ENCODE measurements around the gene CARM1.
A peak's percentile ranks its signal among the peaks of the same experiment; 100 is the strongest.

Gene CARM1

DNA sequence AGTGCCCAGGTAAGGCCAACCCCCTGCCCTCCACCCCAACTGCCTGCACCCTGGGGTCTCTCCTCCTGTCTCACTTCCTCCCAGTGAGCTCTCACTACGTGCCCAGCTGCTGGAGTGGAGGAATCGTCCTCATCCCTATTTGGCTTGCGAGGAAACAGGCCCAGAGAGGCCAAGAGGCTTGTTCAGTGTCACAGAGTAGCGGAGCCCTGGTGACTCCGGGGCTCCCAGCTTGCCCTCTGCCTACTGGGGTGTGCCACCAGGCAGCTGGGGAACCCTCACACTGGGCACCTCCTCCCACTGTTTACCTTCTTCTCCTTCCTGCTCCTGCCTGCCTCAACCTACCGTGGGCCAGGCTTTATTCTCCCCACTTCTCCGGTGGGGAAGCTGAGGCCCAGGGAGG, 41.0 kb upstream of the CARM1 start:
- TF ChIP-seq, protein P1, sequence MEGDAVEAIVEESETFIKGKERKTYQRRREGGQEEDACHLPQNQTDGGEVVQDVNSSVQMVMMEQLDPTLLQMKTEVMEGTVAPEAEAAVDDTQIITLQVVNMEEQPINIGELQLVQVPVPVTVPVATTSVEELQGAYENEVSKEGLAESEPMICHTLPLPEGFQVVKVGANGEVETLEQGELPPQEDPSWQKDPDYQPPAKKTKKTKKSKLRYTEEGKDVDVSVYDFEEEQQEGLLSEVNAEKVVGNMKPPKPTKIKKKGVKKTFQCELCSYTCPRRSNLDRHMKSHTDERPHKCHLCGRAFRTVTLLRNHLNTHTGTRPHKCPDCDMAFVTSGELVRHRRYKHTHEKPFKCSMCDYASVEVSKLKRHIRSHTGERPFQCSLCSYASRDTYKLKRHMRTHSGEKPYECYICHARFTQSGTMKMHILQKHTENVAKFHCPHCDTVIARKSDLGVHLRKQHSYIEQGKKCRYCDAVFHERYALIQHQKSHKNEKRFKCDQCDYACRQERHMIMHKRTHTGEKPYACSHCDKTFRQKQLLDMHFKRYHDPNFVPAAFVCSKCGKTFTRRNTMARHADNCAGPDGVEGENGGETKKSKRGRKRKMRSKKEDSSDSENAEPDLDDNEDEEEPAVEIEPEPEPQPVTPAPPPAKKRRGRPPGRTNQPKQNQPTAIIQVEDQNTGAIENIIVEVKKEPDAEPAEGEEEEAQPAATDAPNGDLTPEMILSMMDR (IDR thresholded peaks at IDR 0.05; ENCODE audit: control extremely low read depth, extremely low read depth, low read depth, missing control alignments), result no peak
- ChIA-PET CTCF (interaction anchor here (1.6 to 3.1 kb wide), 3 partner anchors 9 to 34 kb away, joined by 3 to 14 read pairs (median 7); no protein-coding TSS in a partner anchor), POLR2A (no interaction called here)
- DNase-seq (ENCODE audit: extremely low spot score), result no peak

DNA sequence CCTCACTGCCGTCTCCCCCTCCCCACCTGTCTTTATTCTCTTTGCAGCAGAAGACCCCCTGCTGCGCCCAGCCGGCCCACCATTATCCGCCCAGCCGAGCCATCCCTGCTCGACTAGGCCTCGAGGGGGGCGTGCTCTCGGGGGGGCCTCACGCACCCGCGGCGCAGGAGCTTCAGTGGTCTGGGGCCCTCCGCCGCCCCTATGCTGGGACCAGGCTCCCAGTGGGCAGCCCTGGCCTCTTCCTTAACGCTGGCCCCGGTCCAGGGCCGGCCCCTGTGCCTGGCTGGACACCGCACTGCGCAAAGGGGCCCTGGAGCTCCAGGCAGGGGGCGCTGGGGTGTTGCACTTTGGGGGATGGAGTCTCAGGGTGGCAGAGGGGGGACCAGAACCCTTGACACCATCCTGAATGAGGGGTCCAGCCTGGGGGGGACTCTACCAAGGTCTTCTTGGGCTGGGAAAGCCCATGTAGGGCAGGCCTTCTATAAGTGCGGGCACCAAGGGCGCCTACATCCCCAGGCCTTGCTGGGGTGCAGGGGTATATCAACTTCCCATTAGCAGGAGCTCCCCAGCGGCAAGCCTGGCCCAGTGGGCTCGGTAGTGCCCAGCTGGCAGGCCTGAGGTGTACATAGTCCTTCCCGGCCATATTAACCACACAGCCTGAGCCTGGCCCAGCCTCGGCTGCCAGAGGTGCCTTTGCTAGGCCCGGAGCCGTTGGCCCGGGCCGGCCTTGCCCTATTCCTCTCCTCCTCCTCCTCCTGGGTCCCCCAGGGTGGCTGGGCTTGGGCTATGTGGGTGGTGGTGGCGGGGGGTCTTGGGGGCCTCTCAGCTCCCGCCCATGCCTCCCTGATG, 40.2 kb upstream of the CARM1 start:
- POLR2A ChIA-PET, result no interaction called here
- CTCF ChIA-PET, result interaction anchor here (2.2 to 3.1 kb wide), 2 partner anchors 10 to 33 kb away, joined by 7 to 14 read pairs; no protein-coding TSS in a partner anchor
- no peak for DNase-seq (ENCODE audit: extremely low spot score)
- TF ChIP-seq, protein P1 (IDR thresholded peaks at IDR 0.05; ENCODE audit: control extremely low read depth, extremely low read depth, low read depth, missing control alignments), result no peak

DNA sequence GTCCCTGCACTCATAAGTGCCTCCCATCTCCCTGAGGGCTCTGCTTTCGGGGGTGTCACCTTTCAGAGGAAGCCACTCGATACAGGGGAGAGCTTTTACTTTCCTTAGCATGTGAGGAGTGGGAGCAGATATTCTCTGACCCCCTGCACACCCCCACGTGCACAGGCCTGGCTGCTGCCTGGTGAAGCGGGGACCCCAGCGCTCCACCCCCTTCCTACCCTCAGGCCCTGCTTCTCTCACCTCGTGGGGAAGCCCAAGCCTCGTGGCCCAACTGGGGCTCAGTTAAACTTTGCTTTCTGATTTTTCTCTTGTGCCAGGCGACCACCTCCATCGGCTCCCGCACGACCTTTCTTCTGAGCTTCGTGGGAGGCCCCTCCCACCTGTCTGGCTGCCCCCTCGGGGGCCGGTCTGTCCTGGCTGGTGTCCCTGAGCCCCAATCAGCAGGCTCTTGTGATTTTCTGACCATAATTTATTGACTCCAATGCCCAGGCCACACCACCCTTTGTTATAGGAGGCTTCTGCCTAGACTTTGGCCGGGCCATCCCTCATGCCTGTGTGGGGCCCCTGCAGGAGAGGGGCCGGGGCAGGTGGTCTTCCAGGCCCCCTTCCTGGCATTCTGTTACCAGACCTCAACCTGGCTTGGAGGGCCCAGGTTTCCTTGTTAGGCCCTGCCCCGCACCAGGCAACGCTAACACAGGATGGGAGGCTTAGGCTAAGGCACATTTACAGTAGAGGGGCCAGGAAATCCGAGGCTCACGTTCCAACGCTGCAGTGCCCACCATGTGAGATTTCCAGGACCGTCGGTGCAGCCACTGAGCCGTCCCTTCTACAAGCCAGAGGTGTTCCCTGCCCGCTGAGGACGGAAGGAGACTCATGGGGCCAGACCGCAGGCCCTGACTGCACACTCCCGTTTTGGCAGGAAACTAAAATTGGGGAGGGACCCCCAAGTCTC, 39.1 kb upstream of the CARM1 start:
- ChIA-PET CTCF (interaction anchor here (0.8 to 2.2 kb wide), 2 partner anchors 29 to 32 kb away, joined by 3 to 7 read pairs; no protein-coding TSS in a partner anchor), POLR2A (no interaction called here)
- TF ChIP-seq, protein P1 (IDR thresholded peaks at IDR 0.05; ENCODE audit: control extremely low read depth, extremely low read depth, low read depth, missing control alignments), result no peak

DNA sequence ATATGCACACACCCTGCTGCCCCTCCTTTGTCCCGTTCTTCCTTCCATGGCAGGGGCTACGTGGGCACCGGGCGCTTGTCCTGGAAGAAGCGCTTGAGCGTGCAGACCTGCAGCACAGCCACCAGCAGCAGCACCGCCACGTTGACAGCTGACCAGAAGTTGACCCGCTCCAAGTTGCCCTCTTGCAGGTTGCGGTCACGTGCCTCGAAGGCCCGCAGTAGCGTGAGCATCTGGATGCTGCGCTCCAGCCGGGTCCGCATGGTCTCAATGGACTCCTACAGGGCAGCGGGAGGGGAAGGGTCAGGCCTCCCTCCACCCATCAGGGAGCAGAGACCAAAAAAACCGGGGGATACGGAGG, 38.4 kb upstream of the CARM1 start:
- ChIA-PET CTCF (interaction anchor here (0.8 kb wide), 1 partner anchor 28 kb away, joined by 3 read pairs; no protein-coding TSS in a partner anchor), POLR2A (no interaction called here)
- TF ChIP-seq, protein P1 (IDR thresholded peaks at IDR 0.05; ENCODE audit: control extremely low read depth, extremely low read depth, low read depth, missing control alignments), result no peak
- no peak for DNase-seq (ENCODE audit: extremely low spot score)

More for the DNA sequence above, 39.1 kb upstream of the CARM1 start:
- no peak for DNase-seq (ENCODE audit: extremely low spot score)

DNA sequence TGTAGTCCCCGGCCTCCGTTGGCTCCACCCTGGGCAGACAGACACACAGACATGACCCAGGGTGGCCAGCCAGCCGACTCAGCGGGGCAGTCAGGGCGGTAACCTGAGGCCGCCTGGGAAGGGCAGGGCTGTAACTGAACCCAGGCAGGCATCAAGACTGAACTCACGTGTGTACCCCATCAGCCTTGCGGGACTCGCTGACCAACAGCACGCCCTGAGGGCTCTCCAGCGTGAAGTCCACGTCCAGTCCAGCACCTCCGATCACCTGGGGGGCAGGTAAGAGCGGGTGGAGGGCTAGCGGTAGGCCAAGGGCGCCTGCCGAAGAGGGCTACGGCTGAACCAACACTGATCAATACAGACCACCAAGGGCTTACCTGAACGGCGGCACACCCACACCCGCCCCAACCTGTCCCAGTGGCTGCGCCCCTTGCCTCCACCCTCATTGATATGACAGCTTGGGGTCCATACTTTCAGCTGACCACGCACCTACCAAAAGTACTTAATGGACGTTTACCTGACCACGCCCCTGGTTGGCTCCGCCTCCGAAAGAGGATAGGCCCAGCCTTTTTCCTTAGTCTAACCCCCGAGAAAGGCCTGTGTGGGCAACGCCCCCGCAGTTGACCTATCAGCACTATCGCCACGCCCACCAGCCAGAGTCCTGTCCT, 36.1 kb upstream of the CARM1 start:
- ChIA-PET POLR2A (no interaction called here), CTCF (interaction anchor here (0.8 to 3.6 kb wide), 12 partner anchors 11 to 117 kb away, joined by 3 to 45 read pairs (median 4); partner anchors contain the start of genes CARM1 and DNM2)
- peak; percentile 99 for DNase-seq (ENCODE audit: extremely low spot score)
- TF ChIP-seq, protein P1 (IDR thresholded peaks at IDR 0.05; ENCODE audit: control extremely low read depth, extremely low read depth, low read depth, missing control alignments), result no peak
